CD8-positive, alpha-beta memory T cell (primary cell): ENCODE results near the gene CWC25. TPM values are rescaled to one million over a fixed set of nuclear protein-coding genes. Genes with fewer than 3 reads are reported as not detected.

Source experiments
- CTCF ChIA-PET: fragments of 350-600 bp; sonication (Branson Sonifier 250); formaldehyde crosslinking; loops from one replicate; lab custom pipeline; 2021; ENCODE audit warnings: antibody characterized with exemption; lab: Charles Lee
- POLR2A ChIA-PET: fragments of 350-600 bp; sonication (Branson Sonifier 250); formaldehyde crosslinking; loops from one replicate; lab custom pipeline; 2021; ENCODE audit warnings: antibody characterized with exemption; lab: Charles Lee
- DNase-seq, 5 donors: peaks; one replicate each; pipeline versions ENCODE4 v3.0.0 to v3.0.0-alpha.2; 2020 to 2022; ENCODE audit warnings: mixed read lengths in 1 of 5
- H3K27ac ChIP-seq: one replicate; pipeline ENCODE4 v1.7.0; 2013; ENCODE audit warnings: low read depth, mild to moderate bottlenecking, low read length, moderate library complexity
- H3K27me3 ChIP-seq: 2 replicates; pipeline ENCODE4 v1.7.0; 2013; ENCODE audit warnings: low read length, mild to moderate bottlenecking; ENCODE audit not compliant: insufficient read depth, poor library complexity, severe bottlenecking
- H3K36me3 ChIP-seq: 2 replicates; pipeline ENCODE4 v1.7.0; 2013; ENCODE audit warnings: mild to moderate bottlenecking, low read length, moderate library complexity; ENCODE audit not compliant: insufficient read depth
- H3K4me1 ChIP-seq: 2 replicates; pipeline ENCODE4 v1.7.0; 2013; ENCODE audit warnings: mild to moderate bottlenecking, low read length, moderate library complexity; ENCODE audit not compliant: insufficient read depth
- H3K4me3 ChIP-seq: 2 replicates; pipeline ENCODE4 v1.7.0; 2013; ENCODE audit warnings: mild to moderate bottlenecking, low read length
- H3K9me3 ChIP-seq: 2 replicates; pipeline ENCODE4 v1.7.0; 2013; ENCODE audit warnings: mild to moderate bottlenecking, low read length
- H3K27ac Mint-ChIP-seq, 8 donors: one replicate each; pipeline ENCODE4 v1.8.0; 2020 to 2021; ENCODE audit warnings: mixed read lengths in 8 of 8, mild to moderate bottlenecking in 6 of 8, inconsistent platforms in 3 of 8, moderate library complexity in 3 of 8
- H3K27me3 Mint-ChIP-seq, 2 donors: one replicate each; pipeline ENCODE4 v1.8.0; 2020 to 2021; ENCODE audit warnings: mixed read lengths in 2 of 2, mild to moderate bottlenecking in 1 of 2, moderate library complexity in 1 of 2
- H3K36me3 Mint-ChIP-seq, 3 donors: one replicate each; pipeline ENCODE4 v1.8.0; 2020 to 2021; ENCODE audit warnings: mixed read lengths in 3 of 3, inconsistent platforms in 1 of 3, mild to moderate bottlenecking in 1 of 3
- H3K4me1 Mint-ChIP-seq, 3 donors: one replicate each; pipeline ENCODE4 v1.8.0; 2020 to 2021; ENCODE audit warnings: mixed read lengths in 3 of 3, inconsistent platforms in 1 of 3, mild to moderate bottlenecking in 1 of 3
- H3K4me3 Mint-ChIP-seq, 7 donors: one replicate each; pipeline ENCODE4 v1.8.0; 2020 to 2021; ENCODE audit warnings: mixed read lengths in 7 of 7, mild to moderate bottlenecking in 6 of 7, moderate library complexity in 4 of 7, inconsistent platforms in 2 of 7
- H3K9me3 Mint-ChIP-seq, 5 donors: one replicate each; pipeline ENCODE4 v1.8.0; 2020 to 2022; ENCODE audit warnings: mixed read lengths in 5 of 5, mild to moderate bottlenecking in 3 of 5, moderate library complexity in 2 of 5, inconsistent platforms in 1 of 5
- polyA plus RNA-seq: library from polyadenylated mRNA; unstranded; fragments of 300-500 nt; fragmentation: Illumina TruSeq; gene quantifications from one replicate; pipeline ENCODE4 v1.2.3, GENCODE V29; 2021
- total RNA-seq, 2 experiments: library from RNA; stranded (reverse); gene quantifications; one replicate each; pipeline ENCODE4 v1.2.3, GENCODE V29; 2021

The CWC25 gene
- total and polyA plus RNA-seq, 3 experiments from 2014 or later, result 11.5 to 31.7 (median 31.3) TPM

DNA sequence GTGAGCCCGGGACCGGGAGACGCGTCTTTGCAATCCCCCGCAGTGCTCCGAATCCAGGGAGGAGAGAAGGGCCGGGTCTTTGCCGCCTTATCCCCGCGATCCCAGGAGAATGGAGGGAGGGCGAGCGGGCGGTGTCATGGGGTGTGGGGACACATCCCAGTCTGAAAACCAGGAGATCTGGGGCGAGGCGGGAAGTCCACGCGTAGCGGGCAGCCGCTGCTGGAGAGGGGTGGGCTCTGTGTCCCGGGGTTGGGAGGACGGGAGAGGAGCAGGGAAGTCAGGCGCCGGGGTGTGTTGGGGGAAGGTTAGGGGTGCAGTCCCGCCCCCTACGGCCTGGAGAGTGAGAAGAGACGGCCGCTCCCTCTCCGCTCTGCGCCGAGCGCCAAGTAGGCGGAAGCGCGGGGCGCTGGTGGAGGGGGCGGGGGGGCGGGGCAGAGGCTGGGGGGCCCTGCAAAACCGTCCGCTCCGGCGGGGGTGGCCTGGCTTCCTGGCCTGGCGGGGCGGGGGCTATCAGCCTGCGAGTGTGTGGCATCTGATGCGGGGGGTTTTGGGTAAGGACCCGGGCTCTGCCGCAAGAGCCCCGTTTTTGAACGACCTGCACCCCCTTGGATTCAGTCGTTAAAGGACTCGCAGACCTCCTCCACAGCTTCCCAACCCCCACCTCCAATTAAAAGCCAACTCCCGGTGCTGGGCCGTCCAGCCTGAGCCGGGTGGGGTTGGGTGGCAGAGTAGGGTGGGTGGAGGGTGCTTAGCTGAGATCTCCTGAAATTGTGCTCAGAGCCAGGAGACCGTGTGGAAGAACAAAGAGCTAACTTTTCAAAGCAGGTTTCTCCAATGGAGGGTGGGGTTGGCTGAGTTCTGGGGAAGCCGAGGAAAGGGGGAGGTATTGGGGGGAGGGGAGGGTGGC lies 45.4 kb upstream of the CWC25 start:
- DNase-seq, result peak; percentile 57 to 82 (median 66)
- peaks cover 57% of the 10 kb centered on the region for H3K4me1 ChIP-seq
- H3K4me1 Mint-ChIP-seq, result peaks cover 59 to 63% (median 62%) of the 10 kb centered on the region in 3 donors
- CTCF ChIA-PET, result interaction anchor here (0.9 to 7.0 kb wide), 21 partner anchors 10 to 362 kb away, joined by 3 to 73 read pairs (median 5); partner anchors contain the start of genes ARL5C, LASP1NB, PLXDC1 and RPL23
- no peaks in the 10 kb centered on the region for H3K27me3 ChIP-seq
- peaks cover 0 to 30% (median 0%) of the 10 kb centered on the region in 3 donors for H3K36me3 Mint-ChIP-seq
- H3K27me3 Mint-ChIP-seq, result peaks cover 0 to 12% of the 10 kb centered on the region in 2 donors
- H3K4me3 ChIP-seq, result peak overlapping the region; percentile 98
- peak overlapping the region; percentile 94 to 100 (median 98) for H3K4me3 Mint-ChIP-seq
- POLR2A ChIA-PET, result interaction anchor here (0.6 to 3.8 kb wide), 17 partner anchors 14 to 1056 kb away, joined by 3 to 57 read pairs (median 4); partner anchors contain the start of genes LASP1NB, PIP4K2B and RPL23
- peak overlapping the region; percentile 93 to 99 (median 97) for H3K27ac Mint-ChIP-seq
- H3K36me3 ChIP-seq, result peaks cover 13% of the 10 kb centered on the region
- H3K9me3 Mint-ChIP-seq, result no peaks in the 10 kb centered on the region
- H3K9me3 ChIP-seq, result no peaks in the 10 kb centered on the region
- H3K27ac ChIP-seq, result peak overlapping the region; percentile 87

DNA sequence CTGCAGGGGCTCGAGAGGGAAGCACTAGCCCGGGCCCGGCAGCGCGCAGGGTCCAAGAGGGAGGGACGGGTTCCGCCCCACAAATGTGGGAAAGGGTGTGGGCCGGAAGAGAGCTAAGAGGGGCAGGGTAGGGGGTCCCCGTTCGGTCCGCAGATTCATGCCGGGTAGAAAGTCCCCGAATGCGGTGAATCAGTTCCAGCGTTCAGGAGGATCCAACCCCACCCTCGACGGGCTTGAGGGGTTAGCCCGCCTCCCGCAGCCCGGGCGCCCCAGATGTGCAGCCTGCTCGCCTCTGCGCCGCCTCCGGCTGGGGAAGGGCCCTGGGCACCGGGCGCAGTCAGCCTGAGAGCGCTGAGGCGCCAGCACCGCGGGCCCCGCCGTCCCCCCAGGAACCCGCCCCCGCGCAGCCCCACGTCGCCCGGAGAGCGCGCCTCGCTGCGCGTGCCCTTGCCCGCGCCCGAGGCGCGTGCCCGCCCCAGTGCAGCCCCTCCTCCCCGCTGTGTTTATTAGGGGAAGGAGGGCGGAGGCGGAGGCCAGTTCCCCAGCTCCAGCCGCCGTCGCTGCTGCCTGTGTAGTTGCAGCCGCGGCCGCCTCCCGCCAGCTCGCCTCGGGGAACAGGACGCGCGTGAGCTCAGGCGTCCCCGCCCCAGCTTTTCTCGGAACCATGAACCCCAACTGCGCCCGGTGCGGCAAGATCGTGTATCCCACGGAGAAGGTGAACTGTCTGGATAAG lies 44.6 kb upstream of the CWC25 start, which contains the start of gene LASP1:
Gene LASP1 (plus strand): TSS at position 533 of the 733 bp plus-strand sequence. CDS start 132 bp downstream, at position 665.
- Histone ChIP-seq H3K27ac (peak within 1 kb of the TSS; percentile 87), H3K9me3 (no peaks in the 10 kb centered on the region), H3K27me3 (no peaks in the 10 kb centered on the region), H3K36me3 (peaks cover 13% of the 10 kb centered on the region), H3K4me1 (peaks cover 49% of the 10 kb centered on the region), H3K4me3 (peak within 1 kb of the TSS; percentile 98)
- POLR2A ChIA-PET, result interaction anchor here (0.6 to 3.8 kb wide), 16 partner anchors 8 to 330 kb away, joined by 3 to 57 read pairs (median 5); partner anchors contain the start of genes FBXO47, LASP1NB, PIP4K2B and RPL19
- Mint-ChIP-seq H3K4me3 (peak within 1 kb of the TSS; percentile 94 to 100 (median 98)), H3K27ac (peak within 1 kb of the TSS; percentile 93 to 99 (median 98)), H3K36me3 (peaks cover 0 to 27% (median 0%) of the 10 kb centered on the region in 3 donors), H3K4me1 (peaks cover 51 to 54% (median 54%) of the 10 kb centered on the region in 3 donors), H3K9me3 (no peaks in the 10 kb centered on the region), H3K27me3 (peaks cover 0 to 12% of the 10 kb centered on the region in 2 donors)
- CTCF ChIA-PET, result interaction anchor here (0.7 to 7.0 kb wide), 18 partner anchors 8 to 305 kb away, joined by 3 to 73 read pairs (median 3); partner anchors contain the start of genes LASP1NB, PLXDC1 and RPL23
- peak; percentile 80 to 93 (median 87) for DNase-seq

DNA sequence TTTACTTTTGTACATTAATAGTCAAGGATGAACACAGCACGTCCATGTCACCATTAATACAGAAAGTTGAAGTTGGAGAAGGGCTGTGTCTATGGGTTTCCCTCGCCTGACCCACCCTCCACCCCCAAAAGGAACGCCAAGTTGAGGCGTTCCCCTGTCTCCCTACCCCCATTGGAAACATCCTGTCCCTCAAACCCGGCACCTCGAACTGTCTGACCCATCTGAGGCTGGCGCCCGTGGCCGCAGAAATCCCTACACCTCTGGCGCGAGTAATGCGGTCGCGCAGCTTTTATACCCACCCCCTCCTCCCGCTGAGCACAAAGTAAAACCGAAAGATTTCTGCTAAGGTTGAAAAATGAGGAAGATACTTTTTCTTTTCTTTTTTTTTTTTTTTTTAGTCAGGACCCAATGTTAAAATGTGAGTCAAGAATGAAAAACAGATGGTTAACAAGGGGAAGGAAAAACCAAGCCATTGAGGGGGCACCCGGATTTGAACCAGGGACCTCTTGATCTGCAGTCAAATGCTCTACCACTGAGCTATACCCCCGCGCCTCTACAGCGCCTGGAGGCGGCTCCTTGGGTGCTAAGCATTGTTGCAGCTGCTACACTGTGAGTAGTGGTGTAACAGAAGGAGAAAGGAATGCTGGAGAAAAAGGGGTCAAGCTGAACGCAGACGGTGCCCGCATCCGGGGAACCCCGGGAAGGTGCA lies 43.9 kb upstream of the CWC25 start:
- peak; percentile 71 to 91 (median 80) for DNase-seq
- peaks cover 13% of the 10 kb centered on the region for H3K36me3 ChIP-seq
- CTCF ChIA-PET, result interaction anchor here (0.7 to 7.0 kb wide), 18 partner anchors 9 to 326 kb away, joined by 3 to 73 read pairs (median 6); partner anchors contain the start of genes CWC25, LASP1NB, PLXDC1 and RPL23

DNA sequence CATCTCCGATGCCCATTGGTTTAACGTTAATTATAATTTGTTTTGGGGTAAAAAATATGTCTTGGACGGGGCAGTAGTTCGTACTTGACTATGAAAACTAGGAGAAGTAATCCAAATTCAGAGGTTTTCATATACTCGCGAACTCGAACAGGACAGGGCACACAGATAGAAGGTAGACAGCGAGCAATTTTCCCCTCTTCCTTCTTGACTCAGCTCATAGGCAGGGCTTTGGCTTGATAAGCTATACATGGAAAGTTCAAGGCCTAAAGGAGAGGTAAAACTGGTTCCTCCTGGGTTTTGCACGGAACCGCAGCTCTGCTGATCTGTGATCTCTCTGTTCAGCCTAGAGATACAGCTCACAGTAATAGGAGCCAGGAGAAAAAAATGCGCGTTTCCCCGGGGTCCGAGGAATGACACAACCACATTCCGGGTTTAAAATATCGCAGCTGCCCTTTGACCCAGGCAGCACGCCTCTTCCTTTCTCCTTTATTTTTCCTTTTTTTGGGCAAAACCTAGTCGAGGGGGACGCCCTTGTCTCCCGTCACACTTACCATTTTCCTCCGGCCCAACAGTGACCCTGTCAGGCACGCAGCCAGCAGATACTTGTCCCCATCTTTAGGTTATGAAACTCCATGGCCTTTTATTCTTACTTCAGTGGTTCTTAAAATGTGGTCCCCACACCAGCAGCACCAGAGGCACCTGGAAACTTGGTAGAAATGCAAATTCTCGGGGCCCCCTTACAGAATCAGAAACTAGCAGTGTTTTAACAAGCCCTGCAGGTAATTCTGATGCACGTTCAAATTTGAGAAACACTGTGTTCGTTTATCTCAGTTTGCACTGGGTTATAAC lies 43.1 kb upstream of the CWC25 start:
- Histone ChIP-seq H3K9me3 (no peaks in the 10 kb centered on the region), H3K36me3 (peaks cover 13% of the 10 kb centered on the region), H3K27ac (peak overlapping the region; percentile 87), H3K27me3 (no peaks in the 10 kb centered on the region), H3K4me1 (peaks cover 34% of the 10 kb centered on the region), H3K4me3 (peak overlapping the region; percentile 98)
- H3K36me3 Mint-ChIP-seq, result peaks cover 0 to 26% (median 0%) of the 10 kb centered on the region in 3 donors
- H3K4me3 Mint-ChIP-seq, result peak overlapping the region; percentile 94 to 100 (median 98)
- no peak for DNase-seq
- CTCF ChIA-PET, result interaction anchor here (0.7 to 7.0 kb wide), 13 partner anchors 14 to 327 kb away, joined by 3 to 73 read pairs (median 8); partner anchors contain the start of genes CWC25, FBXO47, LASP1NB and PLXDC1
- peak overlapping the region; percentile 89 to 99 (median 96) for H3K27ac Mint-ChIP-seq
- no peaks in the 10 kb centered on the region for H3K9me3 Mint-ChIP-seq
- peaks cover 0 to 12% of the 10 kb centered on the region in 2 donors for H3K27me3 Mint-ChIP-seq
- POLR2A ChIA-PET, result interaction anchor here (0.5 to 3.8 kb wide), 9 partner anchors 9 to 534 kb away, joined by 3 to 57 read pairs (median 6); partner anchors contain the start of genes LASP1NB, PIP4K2B and RPL23
- peaks cover 38 to 39% (median 39%) of the 10 kb centered on the region in 3 donors for H3K4me1 Mint-ChIP-seq

More for the DNA sequence above, 43.9 kb upstream of the CWC25 start:
- H3K36me3 Mint-ChIP-seq, result peaks cover 0 to 27% (median 0%) of the 10 kb centered on the region in 3 donors
- Histone ChIP-seq H3K4me3 (peak overlapping the region; percentile 98), H3K9me3 (no peaks in the 10 kb centered on the region), H3K27me3 (no peaks in the 10 kb centered on the region), H3K4me1 (peaks cover 42% of the 10 kb centered on the region), H3K27ac (peak overlapping the region; percentile 87)
- peaks cover 46 to 47% (median 47%) of the 10 kb centered on the region in 3 donors for H3K4me1 Mint-ChIP-seq
- POLR2A ChIA-PET, result interaction anchor here (0.6 to 3.8 kb wide), 13 partner anchors 8 to 534 kb away, joined by 3 to 57 read pairs (median 8); partner anchors contain the start of genes FBXO47, PIP4K2B, RPL19 and RPL23
- H3K9me3 Mint-ChIP-seq, result no peaks in the 10 kb centered on the region
- peaks cover 0 to 12% of the 10 kb centered on the region in 2 donors for H3K27me3 Mint-ChIP-seq
- H3K27ac Mint-ChIP-seq, result peak overlapping the region; percentile 89 to 99 (median 96)
- H3K4me3 Mint-ChIP-seq, result peak overlapping the region; percentile 94 to 100 (median 98)

DNA sequence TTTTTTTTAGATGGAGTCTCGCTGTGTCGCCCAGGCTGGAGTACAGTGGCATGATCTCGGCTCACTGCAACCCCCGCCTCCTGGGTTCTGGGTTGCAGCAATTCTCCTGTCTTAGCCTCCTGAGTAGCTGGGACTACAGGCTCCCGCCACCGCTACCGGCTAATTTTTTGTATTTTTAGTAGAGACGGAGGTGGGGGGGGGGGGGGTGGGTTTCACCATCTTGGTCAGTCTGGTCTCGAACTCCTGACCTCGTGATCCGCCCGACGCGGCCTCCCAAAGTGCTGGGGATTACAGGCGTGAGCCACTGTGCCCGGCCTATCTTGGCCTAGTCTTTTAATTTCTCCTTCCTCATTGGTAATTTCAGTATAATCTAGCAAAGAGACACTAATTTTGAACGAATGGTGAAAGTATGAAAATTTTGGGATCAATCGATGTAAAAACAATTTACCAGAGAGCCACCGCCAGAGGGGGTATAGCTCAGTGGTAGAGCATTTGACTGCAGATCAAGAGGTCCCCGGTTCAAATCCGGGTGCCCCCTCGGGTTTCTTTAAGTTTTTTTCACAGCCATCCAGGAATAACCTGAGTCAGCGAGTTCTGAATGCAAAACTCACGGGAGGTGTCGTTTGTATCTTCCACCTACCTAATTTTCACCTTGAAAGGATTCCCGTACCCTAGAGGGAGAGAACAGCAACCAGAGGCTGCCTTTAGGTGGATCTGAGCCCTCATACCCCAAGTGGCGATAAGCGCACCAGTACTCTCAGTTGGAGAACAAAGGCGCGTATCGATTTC lies 42.3 kb upstream of the CWC25 start:
- peaks cover 30 to 31% (median 31%) of the 10 kb centered on the region in 3 donors for H3K4me1 Mint-ChIP-seq
- H3K27ac Mint-ChIP-seq, result peak overlapping the region; percentile 46 to 99 (median 94)
- ChIA-PET CTCF (interaction anchor here (1.1 to 7.0 kb wide), 10 partner anchors 14 to 286 kb away, joined by 3 to 73 read pairs (median 13); partner anchors contain the start of genes CWC25, FBXO47, LASP1NB and PLXDC1), POLR2A (interaction anchor here (0.5 to 3.8 kb wide), 8 partner anchors 14 to 298 kb away, joined by 3 to 57 read pairs (median 4); partner anchors contain the start of genes LASP1NB and RPL23)
- H3K27me3 ChIP-seq, result no peaks in the 10 kb centered on the region
- DNase-seq, result peak in 4 of 5 donors; percentile 31 to 70 (median 63)
- no peaks in the 10 kb centered on the region for H3K9me3 Mint-ChIP-seq
- peaks cover 26% of the 10 kb centered on the region for H3K4me1 ChIP-seq
- H3K4me3 Mint-ChIP-seq, result peak overlapping the region; percentile 94 to 100 (median 98)
- peak overlapping the region; percentile 98 for H3K4me3 ChIP-seq
- H3K36me3 Mint-ChIP-seq, result peaks cover 0 to 22% (median 0%) of the 10 kb centered on the region in 3 donors
- no peaks in the 10 kb centered on the region for H3K9me3 ChIP-seq
- peaks cover 0 to 12% of the 10 kb centered on the region in 2 donors for H3K27me3 Mint-ChIP-seq
- peaks cover 6% of the 10 kb centered on the region for H3K36me3 ChIP-seq
- peak overlapping the region; percentile 87 for H3K27ac ChIP-seq
